ENCODE data around the gene GLOD4.

DNA sequence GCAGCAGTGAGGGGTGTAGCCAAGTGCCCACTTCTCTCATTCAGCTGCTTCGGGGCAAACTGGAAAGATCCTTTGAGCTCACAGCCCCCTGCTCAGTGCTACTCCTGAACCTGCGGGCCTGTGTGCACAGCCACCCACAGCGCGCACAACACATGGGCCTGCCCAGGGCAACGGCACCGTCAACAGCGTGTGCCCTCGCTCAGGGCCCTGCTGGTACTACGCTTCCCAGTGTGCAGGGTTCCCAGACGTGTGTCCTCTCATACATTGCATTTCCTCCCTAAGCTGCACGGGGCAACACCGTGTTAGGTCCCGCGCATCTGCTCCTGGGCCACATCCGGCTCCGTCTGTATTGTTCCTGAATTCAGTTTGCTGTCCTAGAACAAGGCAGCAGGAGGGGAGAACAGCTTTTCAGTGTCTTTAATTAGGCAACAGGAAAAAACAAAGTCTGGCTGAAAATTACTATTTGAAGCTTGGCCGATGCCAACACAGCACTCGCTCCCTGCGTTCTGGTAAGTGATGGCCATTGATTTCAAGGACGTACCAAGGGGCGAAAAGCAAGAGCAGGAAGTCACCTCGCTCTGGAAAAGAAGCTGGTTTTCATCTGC lies 15.3 kb upstream of the GLOD4 start:
- TF ChIP-seq, protein P1, sequence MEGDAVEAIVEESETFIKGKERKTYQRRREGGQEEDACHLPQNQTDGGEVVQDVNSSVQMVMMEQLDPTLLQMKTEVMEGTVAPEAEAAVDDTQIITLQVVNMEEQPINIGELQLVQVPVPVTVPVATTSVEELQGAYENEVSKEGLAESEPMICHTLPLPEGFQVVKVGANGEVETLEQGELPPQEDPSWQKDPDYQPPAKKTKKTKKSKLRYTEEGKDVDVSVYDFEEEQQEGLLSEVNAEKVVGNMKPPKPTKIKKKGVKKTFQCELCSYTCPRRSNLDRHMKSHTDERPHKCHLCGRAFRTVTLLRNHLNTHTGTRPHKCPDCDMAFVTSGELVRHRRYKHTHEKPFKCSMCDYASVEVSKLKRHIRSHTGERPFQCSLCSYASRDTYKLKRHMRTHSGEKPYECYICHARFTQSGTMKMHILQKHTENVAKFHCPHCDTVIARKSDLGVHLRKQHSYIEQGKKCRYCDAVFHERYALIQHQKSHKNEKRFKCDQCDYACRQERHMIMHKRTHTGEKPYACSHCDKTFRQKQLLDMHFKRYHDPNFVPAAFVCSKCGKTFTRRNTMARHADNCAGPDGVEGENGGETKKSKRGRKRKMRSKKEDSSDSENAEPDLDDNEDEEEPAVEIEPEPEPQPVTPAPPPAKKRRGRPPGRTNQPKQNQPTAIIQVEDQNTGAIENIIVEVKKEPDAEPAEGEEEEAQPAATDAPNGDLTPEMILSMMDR (IDR thresholded peaks at IDR 0.05) = no peak
- no peak for TF ChIP-seq POLR2A (IDR thresholded peaks at IDR 0.05)
